Measurements from ENCODE around the gene TAF4B. TPM values are rescaled to one million over a fixed set of nuclear protein-coding genes. Genes with fewer than 3 reads are reported as not detected.

TAF4B gene
- total RNA-seq, 4 donors from 2014 or later: 1.9 to 38.0 (median 6.5) TPM

GRCh38 chr18:26403491-26403890 lies 177.2 kb downstream of the TAF4B start:
- H3K4me3 ChIP-seq: no peak overlapping the region
- no peaks in the 10 kb centered on the region for H3K27me3 ChIP-seq
- DNase-seq: no peak
- no peaks in the 10 kb centered on the region for H3K4me1 ChIP-seq
- no peak overlapping the region for H3K27ac ChIP-seq
- TF ChIP-seq CTCF (IDR thresholded peaks at IDR 0.05) (no peak), POLR2A (IDR thresholded peaks at IDR 0.05) (no peak)
- no peaks in the 10 kb centered on the region for H3K9me3 ChIP-seq
- H3K36me3 ChIP-seq: no peaks in the 10 kb centered on the region

GRCh38 chr18:26405190-26405801 lies 179.1 kb downstream of the TAF4B start:
- Histone ChIP-seq H3K27ac (no peak overlapping the region), H3K9me3 (no peaks in the 10 kb centered on the region), H3K4me1 (no peaks in the 10 kb centered on the region), H3K27me3 (no peaks in the 10 kb centered on the region), H3K36me3 (no peaks in the 10 kb centered on the region), H3K4me3 (no peak overlapping the region)
- DNase-seq: no peak
- TF ChIP-seq CTCF (IDR thresholded peaks at IDR 0.05): peak in 2 of 6 experiments; percentile 14 to 18
- no peak for TF ChIP-seq POLR2A (IDR thresholded peaks at IDR 0.05)

- no peaks in the 10 kb centered on the region for H3K36me3 ChIP-seq
- TF ChIP-seq CTCF (IDR thresholded peaks at IDR 0.05) (no peak), POLR2A (IDR thresholded peaks at IDR 0.05) (no peak)
- H3K4me3 ChIP-seq: no peak overlapping the region
- DNase-seq: no peak
- no peaks in the 10 kb centered on the region for H3K9me3 ChIP-seq
- H3K27me3 ChIP-seq: no peaks in the 10 kb centered on the region
- no peaks in the 10 kb centered on the region for H3K4me1 ChIP-seq
- no peak overlapping the region for H3K27ac ChIP-seq
These were observed 180.1 kb downstream of the TAF4B start for GRCh38 chr18:26406324-26406723.

- no peak for TF ChIP-seq CTCF (IDR thresholded peaks at IDR 0.05)
- no peak for TF ChIP-seq POLR2A (IDR thresholded peaks at IDR 0.05)
- H3K27me3 ChIP-seq: no peaks in the 10 kb centered on the region
- no peaks in the 10 kb centered on the region for H3K4me1 ChIP-seq
- H3K4me3 ChIP-seq: no peak overlapping the region
- no peak overlapping the region for H3K27ac ChIP-seq
- H3K36me3 ChIP-seq: no peaks in the 10 kb centered on the region
- no peaks in the 10 kb centered on the region for H3K9me3 ChIP-seq
- DNase-seq: no peak
These were observed 180.7 kb downstream of the TAF4B start for GRCh38 chr18:26406854-26407517.

GRCh38 chr18:26407736-26408601 lies 181.7 kb downstream of the TAF4B start:
- Histone ChIP-seq H3K4me1 (no peaks in the 10 kb centered on the region), H3K27ac (no peak overlapping the region), H3K27me3 (no peaks in the 10 kb centered on the region), H3K36me3 (no peaks in the 10 kb centered on the region), H3K9me3 (no peaks in the 10 kb centered on the region), H3K4me3 (no peak overlapping the region)
- DNase-seq: no peak
- TF ChIP-seq POLR2A (IDR thresholded peaks at IDR 0.05) (no peak), CTCF (IDR thresholded peaks at IDR 0.05) (no peak)

All from Peyer's patch (tissue), 4 donors.